HFFc6 (cell line): ENCODE results near the gene VGF. TPM values are rescaled to one million over a fixed set of nuclear protein-coding genes. Genes with fewer than 3 reads are reported as not detected.

Experiments used
- DNase-seq: peaks from one replicate; pipeline ENCODE4 v3.0.0-alpha.2; 2018
- H3K27ac Mint-ChIP-seq: 2 replicates; pipeline ENCODE4 v1.8.0; 2020; ENCODE audit warnings: mild to moderate bottlenecking, mixed read lengths
- H3K27me3 Mint-ChIP-seq: 2 replicates; pipeline ENCODE4 v1.8.0; 2021; ENCODE audit warnings: mild to moderate bottlenecking, moderate library complexity, mixed read lengths; ENCODE audit not compliant: insufficient read depth
- H3K36me3 Mint-ChIP-seq: 2 replicates; pipeline ENCODE4 v1.8.0; 2021; ENCODE audit warnings: low read depth, mixed read lengths
- H3K4me1 Mint-ChIP-seq: 2 replicates; pipeline ENCODE4 v1.8.0; 2020; ENCODE audit warnings: low read depth, mixed read lengths
- H3K4me3 Mint-ChIP-seq: 2 replicates; pipeline ENCODE4 v1.8.0; 2020; ENCODE audit warnings: mild to moderate bottlenecking, moderate library complexity, mixed read lengths
- H3K9me3 Mint-ChIP-seq: 2 replicates; pipeline ENCODE4 v1.8.0; 2020; ENCODE audit warnings: mild to moderate bottlenecking, mixed read lengths
- CTCF ChIP-seq: fragments of 200-600 bp; sonication (generic); IDR thresholded peaks from 2 replicates; pipeline ENCODE4 v1.5.0; 2021; ENCODE audit warnings: antibody characterized with exemption, mild to moderate bottlenecking
- total RNA-seq, 6 experiments: library from RNA; stranded (reverse); fragmentation: NEBNext Ultra II Directional; extraction: Animal tissue kit (Norgen Biotek cat#: 25700); gene quantifications; 2 replicates in 1 of 6; 3 replicates in 5 of 6; pipeline ENCODE4 v1.2.3, GENCODE V29; 2021

VGF gene
- total RNA-seq, 6 experiments from 2014 or later, result 0.19 to 0.78 (median 0.35) TPM

DNA sequence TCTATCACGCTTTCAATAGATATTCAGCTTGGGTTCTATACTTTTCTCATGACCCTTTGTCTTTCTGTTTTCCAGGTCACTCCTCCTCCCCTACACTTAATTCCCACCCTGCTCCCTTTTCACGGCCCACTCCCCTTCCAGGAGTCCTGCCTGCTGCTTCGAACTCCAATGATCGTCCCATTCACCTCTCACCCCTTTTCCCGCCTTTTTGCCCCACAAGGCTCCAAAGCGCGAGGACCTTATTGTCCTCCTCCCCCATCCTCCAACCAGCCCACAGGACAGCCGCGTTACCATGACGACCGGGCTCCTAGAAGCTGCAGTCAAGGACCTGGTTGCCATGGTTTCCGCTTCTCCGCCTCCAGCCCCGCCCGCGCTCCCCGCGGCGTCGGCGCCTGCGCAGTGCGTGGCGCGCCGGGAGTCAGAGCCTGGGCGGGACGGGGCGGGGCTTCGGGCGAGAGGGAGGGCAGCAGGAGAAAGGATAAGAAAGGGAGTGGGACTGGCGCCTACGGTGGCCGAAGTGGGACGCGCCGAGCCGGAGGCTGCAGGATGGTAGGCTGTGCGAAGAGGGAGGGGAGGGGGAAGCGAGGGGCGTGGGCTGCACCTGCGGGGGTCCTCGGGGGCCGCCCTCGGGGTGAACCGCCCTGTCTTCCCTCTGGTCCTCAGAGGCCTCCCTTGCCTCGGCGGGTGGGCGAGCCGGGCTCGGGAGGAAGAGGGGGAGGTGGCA is 11.2 kb downstream of the VGF start, which contains the start of gene AP1S1:
TSS of gene AP1S1 (plus strand) at position 508 of the 724 bp plus-strand sequence. CDS start at position 547, 39 bp downstream.
- H3K27ac Mint-ChIP-seq, result peak within 1 kb of the TSS; percentile 70
- H3K4me1 Mint-ChIP-seq, result peaks cover 24% of the 10 kb centered on the region
- H3K9me3 Mint-ChIP-seq, result no peaks in the 10 kb centered on the region
- peaks cover 17% of the 10 kb centered on the region; the same call in 1 of the 2 replicates for H3K36me3 Mint-ChIP-seq
- peak within 1 kb of the TSS; percentile 89 for H3K4me3 Mint-ChIP-seq
- peak; percentile 86 for DNase-seq
- no peak for TF ChIP-seq CTCF
- H3K27me3 Mint-ChIP-seq, result peaks cover 16% of the 10 kb centered on the region

GRCh38 chr7:101151908-101152651 is 13.3 kb downstream of the VGF start:
- Mint-ChIP-seq H3K27me3 (peaks cover 29% of the 10 kb centered on the region), H3K4me3 (no peak overlapping the region), H3K9me3 (no peaks in the 10 kb centered on the region), H3K36me3 (peaks cover 15% of the 10 kb centered on the region; the same call in 1 of the 2 replicates), H3K27ac (no peak overlapping the region), H3K4me1 (peaks cover 20% of the 10 kb centered on the region)
- TF ChIP-seq CTCF, result no peak
- DNase-seq, result no peak

DNA sequence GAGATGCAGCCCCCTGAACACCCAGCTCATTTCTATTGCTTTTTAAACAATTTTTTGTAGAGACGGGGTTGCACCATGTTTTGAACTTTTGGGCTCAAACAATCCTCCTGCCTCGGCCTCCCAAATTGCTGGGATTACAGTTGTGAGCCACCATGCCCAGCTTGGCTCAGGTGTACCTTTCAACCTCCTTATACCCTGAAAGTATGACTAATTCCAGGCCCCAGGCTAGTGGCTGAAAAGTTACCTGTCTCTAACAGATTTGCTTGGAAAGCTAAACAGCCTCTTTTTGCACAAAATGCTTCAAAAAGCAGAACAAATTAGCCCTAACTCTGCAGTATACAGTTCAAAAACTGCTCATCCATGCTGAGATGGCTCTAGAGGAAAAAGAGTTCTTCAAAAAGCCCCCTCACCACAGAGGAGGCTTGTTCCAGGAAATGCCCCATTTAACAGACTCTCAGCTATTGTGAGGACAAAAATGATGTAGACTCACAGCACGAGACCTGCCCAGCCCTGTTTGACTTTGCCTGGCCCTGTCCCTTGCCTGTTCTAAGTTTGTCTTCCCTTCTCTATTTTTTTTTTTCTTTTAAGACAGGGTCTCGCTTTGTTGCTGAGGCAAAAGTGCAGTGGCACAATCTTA is 24.5 kb downstream of the VGF start:
- Mint-ChIP-seq H3K27ac (peak overlapping the region; percentile 98), H3K36me3 (peaks cover 20% of the 10 kb centered on the region), H3K4me3 (peak overlapping the region; percentile 71; the same call in 1 of the 2 replicates), H3K4me1 (peaks cover 69% of the 10 kb centered on the region), H3K9me3 (peaks cover 56% of the 10 kb centered on the region), H3K27me3 (peaks cover 58% of the 10 kb centered on the region)
- DNase-seq, result peak; percentile 20
- TF ChIP-seq CTCF, result no peak

GRCh38 chr7:101140339-101140699 is 25.1 kb downstream of the VGF start:
- H3K27me3 Mint-ChIP-seq, result peaks cover 64% of the 10 kb centered on the region
- H3K27ac Mint-ChIP-seq, result peak overlapping the region; percentile 98
- peak; percentile 57 for DNase-seq
- H3K9me3 Mint-ChIP-seq, result peaks cover 62% of the 10 kb centered on the region
- peaks cover 24% of the 10 kb centered on the region for H3K36me3 Mint-ChIP-seq
- peaks cover 75% of the 10 kb centered on the region for H3K4me1 Mint-ChIP-seq
- peak overlapping the region; percentile 71 for H3K4me3 Mint-ChIP-seq
- TF ChIP-seq CTCF, result no peak

- peaks cover 84% of the 10 kb centered on the region for H3K4me1 Mint-ChIP-seq
- peak; percentile 96 for DNase-seq
- H3K27ac Mint-ChIP-seq, result peak overlapping the region; percentile 98
- H3K36me3 Mint-ChIP-seq, result peaks cover 44% of the 10 kb centered on the region
- peaks cover 83% of the 10 kb centered on the region for H3K27me3 Mint-ChIP-seq
- peak; percentile 94 for TF ChIP-seq CTCF
- H3K4me3 Mint-ChIP-seq, result peak overlapping the region; percentile 98
- H3K9me3 Mint-ChIP-seq, result peaks cover 81% of the 10 kb centered on the region
Measured at GRCh38 chr7:101138213-101138870, 27.0 kb downstream of the VGF start.
